Hepatocyte (in vitro differentiated cells): ENCODE results near the gene ROBO1.

Experiments used
- EZH2phosphoT487 ChIP-seq: fragments of 200-600 bp; sonication (generic); IDR thresholded peaks from one replicate; pipeline ENCODE4 v1.6.1; 2018; ENCODE audit warnings: antibody characterized with exemption, mild to moderate bottlenecking, low read depth, moderate library complexity; ENCODE audit not compliant: unreplicated experiment, severe bottlenecking
- TF ChIP-seq, protein P1 (sequence below): fragments of 200-600 bp; sonication (generic); IDR thresholded peaks from 2 replicates; pipeline ENCODE4 v1.5.1; 2016; ENCODE audit warnings: antibody characterized with exemption, mild to moderate bottlenecking; ENCODE audit not compliant: poor library complexity

DNA sequence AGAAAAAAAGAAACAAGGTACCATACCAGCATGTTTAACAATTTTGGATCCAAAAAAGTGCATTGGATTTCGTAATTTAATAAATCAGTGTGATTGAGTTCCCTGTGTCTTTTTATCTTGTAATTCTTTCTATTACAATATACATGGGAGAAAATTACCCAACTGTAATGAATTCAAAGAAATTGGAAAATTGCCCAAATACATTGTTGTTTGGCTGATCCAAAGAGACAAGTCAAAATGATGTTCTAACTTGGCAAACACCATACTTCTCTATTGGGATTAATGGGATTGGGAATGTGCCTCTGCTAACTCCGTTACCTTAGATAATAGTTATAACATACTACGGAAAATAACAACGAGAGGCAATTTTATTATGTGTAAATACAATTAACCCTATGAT is 1097.1 kb downstream of the ROBO1 start:
- TF ChIP-seq, protein P1, sequence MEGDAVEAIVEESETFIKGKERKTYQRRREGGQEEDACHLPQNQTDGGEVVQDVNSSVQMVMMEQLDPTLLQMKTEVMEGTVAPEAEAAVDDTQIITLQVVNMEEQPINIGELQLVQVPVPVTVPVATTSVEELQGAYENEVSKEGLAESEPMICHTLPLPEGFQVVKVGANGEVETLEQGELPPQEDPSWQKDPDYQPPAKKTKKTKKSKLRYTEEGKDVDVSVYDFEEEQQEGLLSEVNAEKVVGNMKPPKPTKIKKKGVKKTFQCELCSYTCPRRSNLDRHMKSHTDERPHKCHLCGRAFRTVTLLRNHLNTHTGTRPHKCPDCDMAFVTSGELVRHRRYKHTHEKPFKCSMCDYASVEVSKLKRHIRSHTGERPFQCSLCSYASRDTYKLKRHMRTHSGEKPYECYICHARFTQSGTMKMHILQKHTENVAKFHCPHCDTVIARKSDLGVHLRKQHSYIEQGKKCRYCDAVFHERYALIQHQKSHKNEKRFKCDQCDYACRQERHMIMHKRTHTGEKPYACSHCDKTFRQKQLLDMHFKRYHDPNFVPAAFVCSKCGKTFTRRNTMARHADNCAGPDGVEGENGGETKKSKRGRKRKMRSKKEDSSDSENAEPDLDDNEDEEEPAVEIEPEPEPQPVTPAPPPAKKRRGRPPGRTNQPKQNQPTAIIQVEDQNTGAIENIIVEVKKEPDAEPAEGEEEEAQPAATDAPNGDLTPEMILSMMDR, result no peak
- TF ChIP-seq EZH2phosphoT487, result no peak
